IMR-90 (cell line): Measurements from ENCODE around the gene COL23A1. TPM values are rescaled to one million over a fixed set of nuclear protein-coding genes. Genes with fewer than 3 reads are reported as not detected.

Experiments
- ATAC-seq: fragments of 200-7000 bp; cut with Tn5 transposase; 2 replicates; pipeline ENCODE4 v1.9.1; 2020; ENCODE audit warnings: low read depth, mild to moderate bottlenecking, moderate library complexity
- Bru-seq: library from RNA; stranded (reverse); fragments of 400-500 nt; gene quantifications from one replicate; lab custom pipeline; 2021; lab: Mats Ljungman, UMichigan
- BruChase-seq, 2 experiments: library from RNA; stranded (reverse); fragments of 400-500 nt; gene quantifications; one replicate each; lab custom pipeline; 2021; lab: Mats Ljungman, UMichigan
- BruUV-seq: library from RNA; stranded (reverse); fragments of 400-500 nt; replicated peaks from 2 replicates; lab custom pipeline; 2021; lab: Mats Ljungman, UMichigan
- CTCF ChIA-PET: fragments of 300-600 bp; formaldehyde crosslinking; extraction: SDS; loops from one replicate; lab custom pipeline; 2021; ENCODE audit warnings: antibody characterized with exemption; lab: Yijun Ruan, JAX
- POLR2A ChIA-PET: fragments of 300-600 bp; sonication (Branson Sonifier 250); formaldehyde crosslinking; loops from one replicate; lab custom pipeline; 2022; ENCODE audit warnings: antibody characterized with exemption; ENCODE audit not compliant: unreplicated experiment; lab: Charles Lee
- DNase-seq: peaks from one replicate; pipeline ENCODE4 v3.0.0; 2013
- H2AFZ ChIP-seq: replicated peaks from 2 replicates; pipeline ENCODE3; 2013; ENCODE audit warnings: low read length, mild to moderate bottlenecking; ENCODE audit not compliant: poor library complexity
- H2AK5ac ChIP-seq: 2 replicates; pipeline ENCODE4 v1.6.1; 2013; ENCODE audit warnings: low read depth, low read length, inconsistent platforms
- H2AK9ac ChIP-seq: replicated peaks from 2 replicates; pipeline ENCODE3; 2013; ENCODE audit warnings: mild to moderate bottlenecking, low read depth, low read length, moderate library complexity; ENCODE audit not compliant: poor library complexity
- H2BK120ac ChIP-seq: 2 replicates; pipeline ENCODE4 v1.6.1; 2013; ENCODE audit warnings: low read depth, low read length, inconsistent platforms
- H2BK15ac ChIP-seq: 3 replicates; pipeline ENCODE4 v1.6.1; 2013; ENCODE audit warnings: low read depth, low read length, inconsistent platforms
- H2BK20ac ChIP-seq: 2 replicates; pipeline ENCODE4 v1.6.1; 2013; ENCODE audit warnings: low read depth, mild to moderate bottlenecking, inconsistent platforms, low read length, moderate library complexity
- H2BK5ac ChIP-seq: 2 replicates; pipeline ENCODE4 v1.6.1; 2013; ENCODE audit warnings: mild to moderate bottlenecking, low read depth, low read length, inconsistent platforms; ENCODE audit not compliant: poor library complexity, severe bottlenecking
- H3K14ac ChIP-seq: replicated peaks from 2 replicates; pipeline ENCODE4 v1.6.1; 2013; ENCODE audit warnings: low read depth, low read length, inconsistent platforms
- H3K18ac ChIP-seq: 2 replicates; pipeline ENCODE4 v1.6.1; 2013; ENCODE audit warnings: low read depth, low read length, control low read depth
- H3K23ac ChIP-seq: 2 replicates; pipeline ENCODE4 v1.6.1; 2013; ENCODE audit warnings: low read depth, low read length, inconsistent platforms
- H3K27ac ChIP-seq: 2 replicates; pipeline ENCODE4 v1.5.1; 2013; ENCODE audit warnings: mild to moderate bottlenecking, control low read depth, low read length; ENCODE audit not compliant: insufficient read depth
- H3K27me3 ChIP-seq: 2 replicates; pipeline ENCODE4 v1.6.1; 2013; ENCODE audit warnings: low read length; ENCODE audit not compliant: control insufficient read depth, insufficient read depth
- H3K36me3 ChIP-seq: 2 replicates; pipeline ENCODE4 v1.6.1; 2013; ENCODE audit warnings: low read length, mixed read lengths; ENCODE audit not compliant: control insufficient read depth, insufficient read depth
- H3K4ac ChIP-seq: 2 replicates; pipeline ENCODE4 v1.6.1; 2013; ENCODE audit warnings: low read depth, low read length, inconsistent platforms
- H3K4me1 ChIP-seq: 2 replicates; pipeline ENCODE4 v1.6.1; 2013; ENCODE audit warnings: low read length, mixed read lengths; ENCODE audit not compliant: control insufficient read depth, insufficient read depth
- H3K4me2 ChIP-seq: 2 replicates; pipeline ENCODE4 v1.6.1; 2013; ENCODE audit warnings: low read depth, mild to moderate bottlenecking, control low read depth, low read length, moderate library complexity
- H3K4me3 ChIP-seq: 2 replicates; pipeline ENCODE4 v1.5.1; 2013; ENCODE audit warnings: low read depth, mild to moderate bottlenecking, control low read depth, low read length, moderate library complexity; ENCODE audit not compliant: insufficient read depth
- H3K56ac ChIP-seq: 2 replicates; pipeline ENCODE4 v1.6.1; 2013; ENCODE audit warnings: low read length, inconsistent platforms; ENCODE audit not compliant: insufficient read depth; ENCODE audit errors: extremely low read depth
- H3K79me1 ChIP-seq, 2 experiments: 2 replicates each; pipeline ENCODE4 v1.6.1; 2013; ENCODE audit warnings: low read length in 2 of 2, inconsistent platforms in 1 of 2, low read depth in 1 of 2
- H3K9ac ChIP-seq: 2 replicates; pipeline ENCODE4 v1.6.1; 2013; ENCODE audit warnings: low read depth, low read length, control low read depth
- H3K9me1 ChIP-seq: 2 replicates; pipeline ENCODE4 v1.6.1; 2013; ENCODE audit warnings: low read length, inconsistent platforms; ENCODE audit not compliant: insufficient read depth
- H3K9me3 ChIP-seq: 2 replicates; pipeline ENCODE4 v1.6.1; 2013; ENCODE audit warnings: low read length; ENCODE audit not compliant: control insufficient read depth, insufficient read depth
- H4K20me1 ChIP-seq: 2 replicates; pipeline ENCODE4 v1.6.1; 2013; ENCODE audit warnings: low read length, inconsistent platforms; ENCODE audit not compliant: insufficient read depth
- H4K5ac ChIP-seq: 2 replicates; pipeline ENCODE4 v1.6.1; 2013; ENCODE audit warnings: mild to moderate bottlenecking, low read depth, low read length, control low read depth
- H4K8ac ChIP-seq, 2 experiments: 2 replicates each; pipeline ENCODE4 v1.6.1; 2013; ENCODE audit warnings: low read depth in 2 of 2, low read length in 2 of 2, control low read depth in 1 of 2, inconsistent platforms in 1 of 2
- H4K91ac ChIP-seq: 2 replicates; pipeline ENCODE4 v1.6.1; 2013; ENCODE audit warnings: low read depth, low read length, inconsistent platforms; ENCODE audit not compliant: insufficient read depth
- BHLHE40 ChIP-seq: fragments of 150-350 bp; IDR thresholded peaks from 2 replicates; pipeline ENCODE4 v1.6.1; 2016; ENCODE audit warnings: mild to moderate bottlenecking, low read depth, low read length
- CTCF ChIP-seq: conservative IDR thresholded peaks from 2 replicates; pipeline ENCODE4 v1.5.1; 2012; ENCODE audit warnings: mild to moderate bottlenecking, low read depth, low read length, improper control_type of control experiment
- FOS ChIP-seq: fragments of 150-350 bp; IDR thresholded peaks from 2 replicates; pipeline ENCODE4 v1.6.1; 2016; ENCODE audit warnings: low read depth, low read length
- MAZ ChIP-seq: IDR thresholded peaks from 2 replicates; pipeline ENCODE4 v1.6.1; 2012; ENCODE audit warnings: low read depth, mild to moderate bottlenecking, low read length, improper control_type of control experiment, moderate library complexity, borderline replicate concordance
- MXI1 ChIP-seq: IDR thresholded peaks from 2 replicates; pipeline ENCODE4 v1.6.1; 2012; ENCODE audit warnings: low read depth, mild to moderate bottlenecking, low read length, moderate library complexity, borderline replicate concordance
- RAD21 ChIP-seq: IDR thresholded peaks from 2 replicates; pipeline ENCODE4 v1.6.1; 2012; ENCODE audit warnings: low read length, improper control_type of control experiment
- RCOR1 ChIP-seq: IDR thresholded peaks from 2 replicates; pipeline ENCODE4 v1.6.1; 2012; ENCODE audit warnings: mild to moderate bottlenecking, low read length, improper control_type of control experiment; ENCODE audit not compliant: insufficient replicate concordance
- RFX5 ChIP-seq: IDR thresholded peaks from 2 replicates; pipeline ENCODE4 v1.8.0; 2012; ENCODE audit warnings: low read depth, mild to moderate bottlenecking, low read length, moderate library complexity
- SMC3 ChIP-seq: fragments of 150-350 bp; IDR thresholded peaks from 2 replicates; pipeline ENCODE4 v1.6.1; 2016; ENCODE audit warnings: low read depth, mild to moderate bottlenecking, antibody characterized with exemption, low read length, moderate library complexity
- WGBS, 2 experiments: methylation state at CpG; one replicate each; pipeline versions ENCODE4 v1.1.5 to v1.1.7; 2013; ENCODE audit warnings: missing lambda C conversion rate in 2 of 2; ENCODE audit not compliant: insufficient read length in 1 of 2; ENCODE audit errors: extremely low coverage in 2 of 2; 5-methylcytosine and 5-hydroxymethylcytosine counted together
- dilution Hi-C: fragments of 300-500 bp; cut with HindIII; formaldehyde crosslinking; loops from one replicate; pipeline ENCODE4 v1.14.3; 2018; ENCODE audit warnings: low sequenced_read_pairs; ENCODE audit not compliant: unreplicated experiment
- in situ Hi-C: fragments of 300-500 bp; cut with MboI; formaldehyde crosslinking; loops from 3 replicates; pipeline ENCODE4 v1.14.3; 2019; ENCODE audit warnings: low sequenced_read_pairs, inconsistent platforms, mixed read lengths
- intact Hi-C: fragments of 100-400 bp; cut with micrococcal nuclease; formaldehyde crosslinking; loops from 2 replicates; pipeline ENCODE4 v1.10.0; 2022
- long read RNA-seq: library from polyadenylated mRNA; unstranded; transcript quantifications from one replicate; pipeline ENCODE4 v2.0.0, GENCODE V29; 2021; ENCODE audit not compliant: unreplicated experiment
- polyA plus RNA-seq, 3 experiments: library from polyadenylated mRNA; depleted of rRNA; stranded (reverse); fragments of >200 nt; gene quantifications; 2 replicates each; pipeline ENCODE4 v1.2.3, GENCODE V29; 2012; ENCODE audit warnings: low replicate concordance in 1 of 3
- total RNA-seq: library from RNA; depleted of rRNA; stranded (reverse); fragments of >200 nt; gene quantifications from 2 replicates; pipeline ENCODE4 v1.2.3, GENCODE V29; 2012; rRNA removed

Gene COL23A1
- not detected in 2 replicates for total RNA-seq
- polyA plus RNA-seq (2012; rRNA removed): not detected in 2 replicates
- not detected in 2 replicates for polyA plus RNA-seq (2012; cell fraction: cytosol; rRNA removed)
- polyA plus RNA-seq (2012; cell fraction: nucleus; rRNA removed; ENCODE audit: low replicate concordance): 0.03 TPM in 1 of 2 replicates, not detected in the other
- Bru-seq, nascent RNA: percentile 9 among the genes with signal in this experiment
- percentile 9 among the genes with signal in this experiment for BruChase-seq, experiment 1, labeled RNA remaining after a 6-hour chase
- percentile 10 among the genes with signal in this experiment for BruChase-seq, experiment 2, labeled RNA remaining after a 2-hour chase
- long read RNA-seq: 0 reads

- ChIA-PET POLR2A (no interaction called here), CTCF (interaction anchor here (1.1 kb wide), 2 partner anchors 14 to 33 kb away, joined by 3 read pairs; no protein-coding TSS in a partner anchor)
- H3K9ac ChIP-seq: no peak within 1 kb of the TSS
- H4K20me1 ChIP-seq: no peaks in the 10 kb centered on the region
- peak within 1 kb of the TSS; percentile 84 for H2AFZ ChIP-seq
- dilution Hi-C loops (no loop called here), intact Hi-C loops (loop anchor here (1.0 kb wide), 2 partner anchors 306 to 310 kb away; no protein-coding TSS in a partner anchor), in situ Hi-C loops (no loop called here)
- H3K79me1 ChIP-seq: no peaks in the 10 kb centered on the region
- peak within 1 kb of the TSS; percentile 64 for H3K4me2 ChIP-seq
- H3K27ac ChIP-seq: no peak within 1 kb of the TSS
- H3K18ac ChIP-seq: no peak within 1 kb of the TSS
- H3K56ac ChIP-seq: no peak within 1 kb of the TSS
- DNase-seq (peak; percentile 43), ATAC-seq (peak; percentile 83)
- no peak within 1 kb of the TSS for H4K8ac ChIP-seq
- H3K27me3 ChIP-seq: peaks cover 28% of the 10 kb centered on the region
- H3K9me3 ChIP-seq: peaks cover 5% of the 10 kb centered on the region; the same call in 1 of the 2 replicates
- TF ChIP-seq MXI1 (no peak), CTCF (peak; percentile 61), FOS (no peak), MAZ (peak; percentile 46; the same call in 1 of the 2 replicates), BHLHE40 (no peak), SMC3 (peak; percentile 42; the same call in 1 of the 2 replicates), RCOR1 (no peak), RAD21 (peak; percentile 55), RFX5 (no peak)
- WGBS, 2 experiments: 3% methylated on average over 29 of the region's 78 CpGs; no CpG with 5 or more reads in 1 of the 2 experiments
- no peak within 1 kb of the TSS for H2BK120ac ChIP-seq
- H3K36me3 ChIP-seq: no peaks in the 10 kb centered on the region
- H3K14ac ChIP-seq: no peak within 1 kb of the TSS
- H3K23ac ChIP-seq: no peak within 1 kb of the TSS
- no peaks in the 10 kb centered on the region for H3K9me1 ChIP-seq
- H2AK9ac ChIP-seq: no peak within 1 kb of the TSS
- H3K4ac ChIP-seq: no peak within 1 kb of the TSS
- no peak within 1 kb of the TSS for H2BK5ac ChIP-seq
- H3K4me3 ChIP-seq: peak within 1 kb of the TSS; percentile 46
- no TSS peak for BruUV-seq
- no peak within 1 kb of the TSS for H2AK5ac ChIP-seq
- no peak within 1 kb of the TSS for H4K5ac ChIP-seq
- no peak within 1 kb of the TSS for H4K91ac ChIP-seq
- no peak within 1 kb of the TSS for H2BK20ac ChIP-seq
- no peak within 1 kb of the TSS for H2BK15ac ChIP-seq
- H3K4me1 ChIP-seq: no peaks in the 10 kb centered on the region
Measured at GRCh38 chr5:178590141-178590923, at the start of gene COL23A1. TSS of gene COL23A1 (minus strand) at chr5:178590393.
